Ovary (tissue), 3 donors: Measurements from ENCODE around the gene SSX3.
"Not testable (repeated sequence)": the region's sequence is repeated elsewhere in the genome, so short reads cannot be mapped to it uniquely, and the experiment has no call there.

Experiments used
- EP300 ChIP-seq: sonication (generic); formaldehyde crosslinking; IDR thresholded peaks from one replicate; pipeline ENCODE4 v1.6.1; 2017; ENCODE audit warnings: antibody characterized with exemption
- POLR2A ChIP-seq: fragments of 450-650 bp; IDR thresholded peaks from one replicate; pipeline ENCODE4 v1.6.1; 2017; ENCODE audit warnings: antibody characterized with exemption, mild to moderate bottlenecking, moderate library complexity
- TF ChIP-seq, protein P1 (sequence below), 3 donors: fragments of 450-650 bp in 2 of 3; fragments of 200-600 bp in 1 of 3; IDR thresholded peaks; one replicate each; pipeline versions ENCODE4 v1.5.1 to v1.8.0; 2016 to 2022; ENCODE audit warnings: antibody characterized with exemption in 3 of 3, mild to moderate bottlenecking in 1 of 3
- donor health status: DM: no; HTN: no; CAD: no.

DNA sequence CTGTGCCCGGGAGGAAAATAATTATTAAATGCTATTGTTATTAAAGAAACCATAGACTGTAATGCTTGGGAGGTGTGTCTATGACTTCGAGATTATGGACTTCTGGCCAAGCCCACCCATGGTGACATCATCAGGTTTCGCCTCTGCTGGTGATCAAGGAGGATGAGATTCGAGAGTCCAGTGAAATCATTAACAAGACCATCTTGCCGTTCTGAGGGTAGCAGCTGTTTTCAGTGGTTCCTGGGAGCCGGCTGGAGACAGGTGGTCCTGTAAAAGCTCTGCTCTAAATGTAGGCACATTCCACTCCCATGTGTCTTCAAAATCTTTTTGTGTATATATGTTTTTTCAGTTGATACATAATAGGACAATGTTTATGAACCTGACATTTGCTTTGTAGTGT is 2.8 kb upstream of the SSX3 start:
- TF ChIP-seq, protein P1, sequence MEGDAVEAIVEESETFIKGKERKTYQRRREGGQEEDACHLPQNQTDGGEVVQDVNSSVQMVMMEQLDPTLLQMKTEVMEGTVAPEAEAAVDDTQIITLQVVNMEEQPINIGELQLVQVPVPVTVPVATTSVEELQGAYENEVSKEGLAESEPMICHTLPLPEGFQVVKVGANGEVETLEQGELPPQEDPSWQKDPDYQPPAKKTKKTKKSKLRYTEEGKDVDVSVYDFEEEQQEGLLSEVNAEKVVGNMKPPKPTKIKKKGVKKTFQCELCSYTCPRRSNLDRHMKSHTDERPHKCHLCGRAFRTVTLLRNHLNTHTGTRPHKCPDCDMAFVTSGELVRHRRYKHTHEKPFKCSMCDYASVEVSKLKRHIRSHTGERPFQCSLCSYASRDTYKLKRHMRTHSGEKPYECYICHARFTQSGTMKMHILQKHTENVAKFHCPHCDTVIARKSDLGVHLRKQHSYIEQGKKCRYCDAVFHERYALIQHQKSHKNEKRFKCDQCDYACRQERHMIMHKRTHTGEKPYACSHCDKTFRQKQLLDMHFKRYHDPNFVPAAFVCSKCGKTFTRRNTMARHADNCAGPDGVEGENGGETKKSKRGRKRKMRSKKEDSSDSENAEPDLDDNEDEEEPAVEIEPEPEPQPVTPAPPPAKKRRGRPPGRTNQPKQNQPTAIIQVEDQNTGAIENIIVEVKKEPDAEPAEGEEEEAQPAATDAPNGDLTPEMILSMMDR (IDR thresholded peaks at IDR 0.05): not testable (repeated sequence)
- not testable (repeated sequence) for TF ChIP-seq EP300, POLR2A
